GM21367 (cell line): Measurements from ENCODE around the gene SRL.
A peak's percentile ranks its signal among the peaks of the same experiment; 100 is the strongest.
"Not testable (repeated sequence)": the region's sequence is repeated elsewhere in the genome, so short reads cannot be mapped to it uniquely, and the experiment has no call there.

Experiments used
- ATAC-seq: cut with Tn5 transposase; IDR thresholded peaks from one replicate; pipeline ENCODE4 v1.9.1; 2021; ENCODE audit not compliant: unreplicated experiment

The SRL gene

DNA sequence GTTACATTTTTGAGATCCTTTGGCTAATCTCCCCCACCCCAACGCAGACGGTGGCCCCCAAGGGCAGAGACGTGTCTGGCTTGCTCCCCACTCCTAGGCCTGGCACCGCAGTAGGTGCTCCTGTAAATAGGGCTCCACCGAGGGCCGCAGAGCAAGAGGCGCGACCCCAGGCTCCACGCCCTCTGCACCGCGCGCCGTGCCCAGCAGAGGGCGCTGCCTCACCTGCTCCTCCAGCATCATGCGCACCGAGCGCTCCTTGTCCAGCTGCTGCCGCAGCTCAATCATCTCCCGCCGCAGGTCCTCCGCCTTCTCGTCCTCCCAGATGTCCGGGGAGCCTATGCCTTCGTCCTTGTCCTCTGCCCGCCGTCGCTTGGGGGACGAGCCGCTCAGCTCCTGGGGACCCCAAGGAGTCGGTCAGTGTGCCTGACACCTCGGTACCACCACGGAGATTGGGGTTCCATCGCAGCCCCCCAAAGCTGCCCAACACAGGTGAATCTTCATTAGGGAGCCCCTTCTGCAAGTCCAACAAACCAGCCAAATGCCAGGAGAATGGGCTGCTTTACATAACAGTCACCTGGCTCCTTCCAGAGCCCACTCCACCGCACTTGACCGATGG, 19.8 kb upstream of the SRL start:
- ATAC-seq: no peak

DNA sequence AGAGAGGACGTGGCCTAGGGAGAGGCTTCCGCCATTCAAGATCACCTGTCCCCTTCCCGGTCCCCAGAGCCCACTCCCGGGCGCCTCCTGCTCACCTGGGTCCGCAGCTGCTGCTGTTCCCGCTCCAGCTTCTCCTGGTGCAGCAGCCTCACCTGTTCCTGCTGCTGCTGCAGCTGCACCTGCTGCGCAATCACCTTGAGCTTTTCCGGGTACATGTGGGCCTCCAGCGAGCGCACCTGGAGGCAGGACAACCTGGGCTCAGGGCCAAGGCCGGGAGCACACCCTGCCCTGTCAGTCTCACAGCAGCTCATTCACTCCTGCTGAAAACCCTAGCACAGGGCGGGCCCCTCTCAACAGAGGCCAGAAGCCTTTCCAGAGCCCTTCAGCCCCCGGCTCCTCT, 18.5 kb upstream of the SRL start:
- ATAC-seq: no peak

DNA sequence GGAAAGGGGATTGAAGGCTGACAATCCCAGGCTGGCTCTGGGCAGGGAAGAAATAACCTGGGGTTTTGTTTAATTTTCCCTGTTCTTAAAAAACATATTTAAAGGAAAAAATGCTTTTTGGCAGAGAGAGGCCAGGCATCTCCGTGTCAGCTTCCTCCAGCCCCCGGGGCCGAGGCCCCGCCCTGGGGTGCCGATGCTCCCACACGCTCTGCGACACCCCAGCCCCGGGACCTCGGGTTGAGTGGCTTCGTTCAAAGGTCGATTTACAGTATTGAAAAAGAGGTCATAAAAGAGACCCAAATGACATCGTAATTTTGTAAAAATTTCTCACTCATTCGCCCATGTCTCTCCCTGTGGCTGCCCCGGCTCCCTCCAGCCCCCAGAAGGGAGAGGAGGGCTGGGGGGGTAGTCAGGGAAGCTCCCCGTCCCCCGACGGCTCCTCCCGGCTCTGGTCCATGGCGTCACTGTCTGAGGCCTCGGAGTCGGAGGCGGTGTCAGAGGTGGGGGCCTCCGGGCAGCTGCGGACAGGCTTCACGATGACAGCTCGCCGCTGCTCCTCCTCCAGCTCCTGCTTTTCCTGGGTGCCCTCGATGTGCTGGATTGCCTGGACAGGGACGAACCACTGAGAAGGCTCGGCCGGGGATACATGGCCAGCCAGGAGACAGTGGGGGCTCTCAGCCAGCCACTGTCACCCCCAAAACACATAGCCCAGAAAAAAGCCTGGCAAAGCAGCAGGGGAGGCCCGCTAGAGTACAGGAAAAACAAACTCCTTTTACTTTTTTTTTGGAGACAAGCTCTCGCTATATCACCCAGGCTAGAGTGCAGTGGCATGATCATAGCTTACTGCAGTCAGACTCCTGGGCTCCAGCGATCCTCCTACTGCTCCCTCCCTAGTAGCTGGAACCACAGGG, 16.0 kb upstream of the SRL start:
- ATAC-seq: no peak

DNA sequence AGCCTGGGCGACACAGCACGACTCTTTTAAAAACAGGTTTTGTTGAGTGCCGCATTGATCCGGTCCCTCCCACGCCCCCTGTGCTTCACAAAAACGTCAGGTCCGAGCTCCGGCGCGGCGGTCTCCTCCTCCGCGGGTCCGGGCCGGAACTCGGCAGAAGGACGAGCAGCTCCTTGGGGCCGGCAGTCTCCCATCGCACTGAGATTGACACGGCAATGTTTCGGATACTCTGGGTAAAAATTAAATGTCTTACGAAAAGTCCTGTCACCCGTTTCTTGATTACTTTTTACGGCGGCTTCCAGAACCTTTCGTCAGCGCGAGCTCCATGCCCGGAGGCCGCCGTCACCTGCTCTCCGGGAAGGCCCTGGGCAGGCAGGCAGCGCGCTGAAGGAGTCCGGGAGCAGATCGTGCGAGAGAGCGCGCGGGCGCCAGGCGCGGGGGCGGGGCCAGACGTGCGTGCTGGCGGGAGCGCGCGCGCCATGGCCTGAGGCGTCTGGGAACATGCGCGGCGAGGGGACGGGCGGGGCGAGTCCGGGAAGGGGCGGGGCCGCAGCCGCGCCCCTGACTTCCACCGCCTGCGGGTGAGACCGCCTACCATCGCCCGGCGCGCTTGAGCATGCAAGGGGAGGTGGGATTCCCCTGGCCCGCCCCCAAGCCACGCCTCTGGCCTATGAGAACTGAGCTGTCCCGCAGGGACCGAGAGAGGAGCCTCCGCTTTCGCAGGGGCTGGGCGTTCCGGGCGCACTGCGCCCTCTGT, 11.7 kb upstream of the SRL start:
- peak; percentile 83 for ATAC-seq

DNA sequence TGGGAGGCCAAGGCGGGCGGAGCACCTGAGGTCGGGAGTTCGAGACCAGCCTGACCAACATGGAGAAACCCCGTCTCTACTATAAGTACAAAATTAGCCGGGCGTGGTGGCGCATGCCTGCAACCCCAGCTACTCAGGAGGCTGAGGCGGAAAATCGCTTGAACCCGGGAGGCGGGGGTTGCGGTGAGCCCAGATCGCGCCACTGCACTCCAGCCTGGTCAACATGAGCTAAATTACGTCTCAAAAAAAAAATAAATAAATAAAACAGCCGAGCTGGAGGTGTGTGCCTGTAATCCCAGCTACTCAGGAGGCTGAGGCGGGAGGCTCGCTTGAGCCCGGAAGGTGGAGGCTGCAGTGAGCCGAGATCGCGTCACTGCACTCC, 11.1 kb upstream of the SRL start:
- not testable (repeated sequence) for ATAC-seq

DNA sequence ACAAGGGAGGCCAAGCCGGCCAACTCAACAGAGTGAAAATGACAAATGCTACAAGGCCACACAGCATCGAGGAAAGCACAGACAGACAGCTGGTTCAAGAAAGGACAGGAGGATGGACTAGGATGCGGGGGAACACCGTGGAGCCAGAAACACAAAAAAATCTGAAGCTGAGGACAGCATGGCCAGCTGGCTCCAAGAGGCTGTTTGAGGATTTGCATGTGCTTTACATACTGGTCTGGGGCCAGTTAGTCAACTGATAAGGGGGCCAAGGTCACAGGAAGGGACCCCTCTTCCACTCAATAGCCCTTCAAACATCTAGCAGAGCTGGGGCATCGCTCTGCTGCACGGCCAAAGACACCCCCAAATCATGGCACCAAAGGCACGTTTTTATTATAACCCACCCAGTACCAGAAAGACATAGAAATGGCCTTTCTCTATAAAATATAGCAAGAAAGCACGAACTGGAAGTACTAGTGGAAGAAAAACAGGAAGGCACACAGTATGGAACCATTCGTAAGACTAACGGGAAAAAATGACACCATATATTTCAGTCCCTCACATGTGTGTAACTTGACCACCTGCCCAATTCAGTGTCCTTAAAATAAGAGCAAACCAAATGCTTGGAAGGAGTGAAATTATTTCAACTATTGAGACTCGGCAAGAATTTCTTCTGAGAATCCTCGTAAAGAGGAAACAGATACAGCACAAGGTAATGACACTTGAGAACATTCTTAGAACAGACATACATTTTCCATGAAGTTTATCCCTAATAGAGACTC, 7.8 kb upstream of the SRL start:
- no peak for ATAC-seq

DNA sequence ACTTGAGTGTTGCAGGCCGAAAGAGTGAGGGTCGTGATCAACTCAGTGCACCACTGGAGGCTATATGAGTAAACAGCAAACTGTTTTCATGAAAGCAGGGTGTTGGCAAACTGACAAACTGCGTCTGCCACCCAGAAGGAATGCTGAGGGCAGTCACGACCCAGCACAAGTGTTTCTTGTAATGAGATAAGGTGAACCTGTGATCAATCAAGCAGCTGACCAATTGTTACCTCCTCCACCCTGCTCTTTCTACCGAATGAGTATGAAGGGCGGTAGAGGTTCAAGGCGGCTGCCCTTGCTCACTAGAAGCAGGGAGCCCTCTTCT, 5.5 kb upstream of the SRL start:
- ATAC-seq: no peak

DNA sequence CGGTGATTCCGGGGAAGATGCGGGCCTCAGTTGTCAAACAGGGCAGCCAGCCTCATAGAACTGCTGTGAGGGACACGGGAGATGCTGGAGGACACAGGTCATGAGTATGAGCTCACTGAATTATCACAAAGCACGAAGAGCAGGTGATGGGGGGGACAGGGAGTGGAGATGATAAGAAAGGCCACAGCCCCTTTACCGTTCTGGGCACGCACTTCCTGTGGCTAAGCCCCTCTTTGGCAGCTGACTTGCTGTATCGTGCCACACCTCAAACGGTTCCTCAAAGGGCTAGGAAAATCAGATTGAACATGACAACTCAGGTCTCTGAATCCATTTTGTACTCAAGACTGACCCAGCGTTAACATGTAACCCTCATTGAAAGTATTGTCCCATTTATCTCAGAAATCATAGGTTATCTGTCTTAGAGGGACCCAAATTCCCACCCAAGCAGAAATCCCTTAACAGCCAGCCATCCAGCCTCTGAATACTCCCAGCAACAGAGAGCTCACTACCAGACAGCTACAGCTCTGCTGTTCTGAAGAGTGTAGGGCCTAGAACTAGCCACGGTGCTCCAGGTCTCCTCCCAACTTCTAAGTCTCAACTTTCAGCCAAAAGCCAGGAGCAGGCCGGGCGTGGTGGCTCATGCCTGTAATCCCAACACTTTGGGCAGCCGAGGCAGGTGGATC, 5.0 kb upstream of the SRL start:
- ATAC-seq: no peak

DNA sequence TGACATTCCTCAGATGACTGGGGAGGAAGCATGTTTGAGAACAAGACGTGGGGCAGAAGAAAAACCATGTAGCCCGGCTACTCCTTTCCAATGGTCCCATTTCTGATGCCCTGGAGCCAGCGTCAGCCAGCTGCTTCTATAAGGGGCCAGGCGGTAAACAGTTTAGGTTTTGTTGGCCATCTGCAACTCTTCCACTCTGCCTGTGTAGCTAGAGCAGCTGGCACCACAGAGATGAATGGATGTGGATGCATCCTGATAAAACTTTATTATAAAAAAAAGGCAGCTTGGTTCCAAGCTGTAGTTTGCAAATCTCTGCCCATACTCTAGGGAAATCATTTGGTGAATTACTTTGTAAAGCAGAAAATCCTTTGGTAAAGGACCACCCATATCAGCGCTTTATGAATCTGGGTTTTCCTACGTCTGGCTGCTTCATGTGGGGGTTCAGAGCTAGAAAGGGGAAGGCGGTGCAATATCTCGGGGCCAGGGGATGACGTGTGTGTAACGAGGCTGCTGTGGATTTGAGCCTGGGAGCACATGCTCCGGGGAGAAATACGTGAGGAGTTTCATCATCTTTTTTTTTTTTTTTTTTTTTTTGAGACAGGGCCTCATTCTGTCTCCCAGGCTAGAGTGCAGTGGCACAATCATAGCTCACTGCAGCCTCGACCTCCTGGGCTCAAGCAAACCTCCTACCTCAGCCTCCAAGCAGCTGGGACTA, 3.4 kb upstream of the SRL start:
- no peak for ATAC-seq

DNA sequence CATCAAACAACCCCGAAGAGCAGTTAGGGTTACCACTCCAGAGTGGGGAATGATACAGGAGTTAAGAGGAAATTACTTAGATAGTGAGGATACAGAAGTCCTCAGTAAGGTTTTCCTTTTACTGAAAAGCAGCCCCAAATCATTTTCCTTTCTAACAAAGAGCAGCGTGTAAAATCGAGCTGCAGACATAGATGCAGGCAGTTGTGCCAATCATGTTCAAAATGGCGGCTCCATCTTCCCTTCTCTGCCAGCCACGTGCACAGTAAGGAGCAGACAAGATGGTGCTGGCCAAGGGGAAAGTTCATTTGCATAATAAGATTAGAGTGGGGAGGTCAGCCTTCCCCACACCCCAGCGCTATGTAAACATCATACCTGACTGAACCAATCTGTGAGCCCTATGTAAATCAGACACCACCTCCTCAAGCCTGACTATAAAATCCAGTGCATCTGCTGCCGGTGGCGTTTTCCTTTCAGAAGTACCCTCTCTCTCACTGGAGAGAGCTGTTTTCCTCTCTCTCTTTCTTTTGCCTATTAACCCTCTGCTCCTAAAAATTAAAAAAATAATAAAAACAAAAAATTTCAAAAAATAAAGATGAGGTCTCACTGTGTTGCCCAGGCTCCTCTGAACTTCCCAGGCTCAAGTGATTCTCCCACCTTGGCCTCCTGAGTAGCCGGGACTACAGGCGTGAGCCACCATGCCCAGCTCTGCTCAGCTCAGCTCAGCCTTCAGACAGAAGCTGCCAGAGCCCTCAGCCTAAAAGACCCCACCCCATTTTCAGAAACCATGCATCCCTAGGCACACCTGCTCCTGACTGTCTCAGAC, 2.6 kb upstream of the SRL start:
- ATAC-seq: no peak

DNA sequence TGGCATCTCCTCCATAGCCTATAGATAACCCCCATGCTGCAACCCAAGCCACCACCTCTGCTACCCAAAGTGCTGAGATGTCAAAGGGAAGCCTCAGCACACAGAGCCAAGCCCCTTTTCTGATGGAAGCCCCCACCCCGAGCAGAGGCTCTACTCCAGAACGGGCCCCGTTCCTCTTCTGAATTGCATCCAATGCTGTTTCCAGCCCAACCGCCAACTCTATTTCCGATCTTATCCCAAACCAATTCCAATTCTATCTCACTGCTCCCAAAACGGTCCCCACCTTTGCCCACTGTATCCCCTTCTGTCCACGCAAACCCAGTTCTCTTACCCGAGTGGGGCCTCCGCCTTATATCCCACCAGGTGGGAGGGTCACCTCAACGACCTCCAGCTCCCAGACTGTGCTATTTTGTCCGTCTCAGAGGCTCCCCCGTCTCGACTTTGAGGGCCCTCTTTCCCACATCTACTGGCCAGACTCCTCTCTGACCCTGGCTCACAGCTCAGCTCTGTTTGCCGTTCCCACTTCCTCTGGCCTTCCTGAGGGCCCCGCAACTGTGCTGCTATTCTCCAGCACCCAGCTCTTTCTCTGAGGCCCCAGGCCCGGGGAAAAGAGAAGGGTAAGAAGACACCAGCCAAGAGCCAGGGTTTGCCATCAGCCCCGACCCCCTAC, 487 bp downstream of the SRL start:
- no peak for ATAC-seq

DNA sequence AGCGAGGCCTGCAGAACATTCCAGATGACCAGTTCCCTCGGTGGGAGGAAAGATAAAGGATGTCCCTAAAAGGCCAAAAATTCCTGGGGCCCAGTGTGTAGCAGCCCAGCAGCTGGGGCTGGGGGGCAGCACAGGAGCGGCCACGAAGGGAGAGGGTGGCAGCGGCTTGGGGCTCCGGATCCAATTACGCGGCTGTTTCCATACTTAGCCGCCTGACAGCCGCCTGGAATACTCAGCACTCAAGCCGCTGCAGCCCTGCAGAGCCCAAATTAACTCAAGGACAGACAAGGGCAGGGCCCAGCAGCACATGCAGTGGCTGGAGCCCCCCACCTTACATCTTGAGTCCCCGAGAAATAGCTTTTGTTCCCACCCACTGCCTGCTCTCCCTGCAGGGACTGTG, 1.3 kb downstream of the SRL start:
- no peak for ATAC-seq

DNA sequence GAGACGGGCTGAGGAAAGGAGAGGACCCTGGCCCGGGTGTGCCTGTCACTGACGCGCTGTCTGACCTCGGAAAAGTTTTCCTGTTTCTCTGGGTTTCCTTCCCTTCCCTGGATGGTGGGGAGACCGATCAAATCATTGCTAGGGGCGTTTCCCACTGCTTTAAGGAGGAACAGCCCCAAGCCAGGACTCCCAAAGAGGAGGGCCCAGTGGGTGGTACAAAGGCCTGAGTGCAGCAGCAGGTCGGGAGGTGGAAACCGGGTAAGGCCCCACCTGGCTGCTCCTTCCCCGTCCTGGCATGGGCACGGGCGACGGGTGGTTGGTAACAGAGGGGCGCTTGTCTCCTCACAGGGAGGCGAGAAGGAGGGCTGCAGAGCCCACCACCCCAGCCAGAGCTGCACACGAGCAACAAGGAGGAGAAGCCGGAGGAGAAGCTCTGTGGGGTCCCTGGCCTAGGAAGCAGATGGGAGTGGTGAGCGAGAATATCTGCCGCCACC, 2.2 kb downstream of the SRL start:
- ATAC-seq: no peak

DNA sequence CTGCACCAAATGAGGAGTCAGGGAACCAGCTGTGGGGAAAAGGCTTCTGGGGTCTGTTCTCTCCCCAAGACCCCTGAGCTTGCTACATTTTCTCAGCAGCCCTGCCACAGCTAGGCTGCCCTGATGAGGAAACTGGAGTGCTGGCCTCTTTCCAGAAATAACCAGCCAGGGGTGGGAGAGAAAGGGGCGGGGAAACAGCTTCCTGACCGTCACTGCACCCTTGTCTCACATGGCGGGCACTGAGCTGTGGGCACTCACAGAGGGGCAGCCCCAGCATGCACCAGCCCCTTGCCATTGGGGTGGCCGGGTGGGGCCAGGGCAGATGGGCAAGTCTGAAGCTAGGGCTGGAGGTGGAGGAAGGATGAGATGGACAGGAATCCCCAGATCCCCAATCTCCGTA, 2.9 kb downstream of the SRL start:
- no peak for ATAC-seq

DNA sequence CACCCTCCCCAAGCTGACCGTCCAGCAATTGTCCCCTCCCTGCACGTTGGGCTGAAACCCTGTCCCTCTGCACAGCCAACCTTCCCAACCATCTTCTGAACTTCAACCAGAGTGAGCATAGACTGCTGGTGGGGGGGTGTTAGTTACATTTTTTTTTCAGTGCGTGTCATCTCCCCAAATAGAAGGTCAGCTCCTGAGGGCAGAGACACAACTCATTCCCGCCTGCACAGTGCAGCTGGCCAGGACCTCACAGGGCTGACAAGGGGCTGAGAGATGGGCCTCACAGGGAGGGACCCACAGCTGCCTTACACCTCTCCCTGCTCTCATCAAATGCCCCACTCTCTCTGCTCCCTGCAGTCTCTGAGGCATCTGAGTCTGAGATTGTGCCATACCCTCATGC, 8.4 kb downstream of the SRL start:
- no peak for ATAC-seq

DNA sequence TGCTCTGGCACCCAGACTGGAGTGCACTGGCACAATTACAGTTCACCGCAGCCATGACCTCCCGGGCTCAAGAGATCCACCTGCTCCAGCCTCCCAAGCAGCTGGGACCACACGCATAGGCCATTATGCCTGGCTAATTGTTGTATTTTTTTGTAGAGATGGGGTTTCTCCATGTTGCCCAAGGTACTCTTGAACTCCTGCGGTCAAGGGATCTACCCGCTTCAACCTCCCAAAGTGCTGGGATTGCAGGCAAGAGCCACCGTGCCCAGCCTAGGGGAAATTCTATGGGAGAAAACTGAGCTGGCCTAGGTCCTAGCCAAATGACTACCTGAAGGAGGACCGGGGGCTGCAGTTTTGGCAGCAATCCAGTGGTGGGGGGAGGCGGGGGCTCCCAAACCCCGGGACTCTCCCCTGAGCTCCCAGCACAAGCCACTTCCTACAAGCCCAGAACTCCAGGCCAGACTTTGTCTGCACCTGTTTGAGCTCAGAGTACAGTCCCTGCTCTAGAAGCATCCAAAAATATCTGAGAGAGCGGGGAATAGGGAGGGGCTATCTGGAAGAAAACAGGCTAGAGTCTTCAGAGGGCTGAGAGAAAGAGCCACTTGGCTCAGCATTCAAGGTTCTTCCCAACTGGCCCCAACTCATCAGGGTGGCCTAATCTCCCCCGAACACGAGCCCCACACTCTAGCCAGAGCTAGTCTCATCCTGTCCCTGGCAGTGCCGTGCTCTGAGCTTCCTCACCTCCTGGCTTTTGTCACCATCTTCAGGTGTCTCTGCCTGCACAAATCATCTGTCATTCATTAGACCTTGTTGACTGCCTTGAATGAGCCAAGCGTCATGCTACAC, 9.1 kb downstream of the SRL start:
- ATAC-seq: no peak

DNA sequence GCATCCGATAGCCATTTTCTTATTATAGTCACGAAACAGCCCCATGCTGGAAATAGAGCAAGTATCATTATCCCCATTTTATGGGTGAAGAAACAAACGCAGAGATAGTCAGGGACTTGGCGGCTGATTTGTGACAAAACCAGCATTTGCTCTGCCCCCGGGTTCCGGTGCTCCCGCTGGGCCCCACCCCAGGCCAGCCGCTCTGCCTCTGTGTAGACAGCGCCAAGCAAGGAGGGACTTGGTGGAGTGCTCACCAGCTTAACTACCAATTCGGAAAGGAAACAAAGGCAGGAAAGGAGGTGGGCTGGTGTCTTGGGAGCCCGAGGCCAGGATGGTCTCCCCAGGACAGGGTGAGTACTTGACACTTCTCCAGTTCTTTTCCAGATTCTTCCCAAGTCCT, 10.0 kb downstream of the SRL start:
- no peak for ATAC-seq

DNA sequence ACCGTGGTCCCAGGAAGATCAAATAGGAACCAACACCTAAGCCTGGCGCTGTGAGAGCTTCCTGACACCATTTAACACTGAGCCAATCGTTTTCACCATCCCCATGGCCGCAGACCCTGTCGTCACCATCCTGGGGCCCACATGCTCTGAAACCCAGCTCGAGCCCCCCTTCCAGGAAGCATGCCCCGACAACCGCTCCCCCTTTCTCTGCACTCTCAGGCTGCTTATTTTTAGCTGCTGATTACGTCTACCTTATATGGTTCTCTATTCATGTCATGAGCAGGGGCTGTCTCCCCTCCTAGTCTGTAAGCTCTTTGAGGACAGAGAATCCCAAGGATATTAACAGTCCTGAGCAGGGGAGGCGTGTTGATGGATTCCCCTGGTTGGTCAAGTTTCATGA, 10.5 kb downstream of the SRL start:
- ATAC-seq: no peak
